PFSK-1 (cell line): ENCODE data around the gene NFIX.

Experiments used
- POLR2AphosphoS5 ChIP-seq: IDR thresholded peaks from 2 replicates; pipeline ENCODE4 v1.6.1; 2012; ENCODE audit warnings: low read depth, mild to moderate bottlenecking, control low read depth, low read length, moderate library complexity
- REST ChIP-seq, 2 experiments: IDR thresholded peaks; 2 replicates each; pipeline versions ENCODE4 v1.6.1 to v1.8.0; 2011 to 2012; ENCODE audit warnings: low read depth in 2 of 2, low read length in 2 of 2, control low read depth in 1 of 2, inconsistent platforms in 1 of 2, mild to moderate bottlenecking in 1 of 2, moderate library complexity in 1 of 2; ENCODE audit not compliant: insufficient read depth in 1 of 2

- no peak for TF ChIP-seq POLR2AphosphoS5
- no peak for TF ChIP-seq REST (IDR thresholded peaks at IDR 0.05; ENCODE audit: insufficient read depth in 1 of 2, low read depth in 2 of 2, low read length in 2 of 2)
Measured at GRCh38 chr19:13097033-13097462, 101.8 kb downstream of the NFIX start.
